ENCODE data around the gene IER5. TPM values are rescaled to one million over a fixed set of nuclear protein-coding genes. Genes with fewer than 3 reads are reported as not detected.
A peak's percentile ranks its signal among the peaks of the same experiment; 100 is the strongest.

IER5 gene
- total RNA-seq, 1 experiment from 2014 or later: 100 TPM

DNA sequence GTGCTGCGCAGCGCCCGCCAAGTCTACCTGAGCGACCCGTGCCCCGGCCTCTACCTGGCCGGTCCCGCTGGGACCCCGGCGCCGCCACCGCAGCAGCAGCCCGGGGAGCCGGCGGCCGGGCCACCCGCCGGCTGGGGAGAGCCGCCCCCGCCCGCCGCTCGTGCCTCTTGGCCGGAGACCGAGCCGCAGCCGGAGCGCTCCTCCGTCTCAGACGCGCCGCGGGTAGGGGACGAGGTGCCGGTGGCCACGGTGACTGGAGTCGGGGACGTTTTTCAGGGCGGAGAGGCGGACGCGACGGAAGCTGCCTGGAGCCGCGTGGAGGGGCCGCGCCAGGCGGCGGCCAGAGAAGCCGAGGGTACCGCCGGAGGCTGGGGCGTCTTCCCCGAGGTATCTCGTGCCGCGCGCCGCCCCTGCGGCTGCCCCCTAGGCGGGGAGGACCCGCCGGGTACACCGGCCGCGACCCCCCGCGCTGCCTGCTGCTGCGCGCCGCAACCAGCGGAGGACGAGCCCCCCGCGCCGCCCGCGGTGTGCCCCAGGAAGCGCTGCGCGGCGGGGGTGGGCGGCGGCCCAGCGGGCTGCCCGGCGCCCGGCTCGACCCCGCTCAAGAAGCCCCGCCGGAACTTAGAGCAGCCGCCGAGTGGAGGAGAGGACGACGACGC lies 646 bp downstream of the IER5 start:
- no peak for ATAC-seq
- Histone ChIP-seq H3K4me2 (ENCODE audit: low read length) (peak overlapping the region; percentile 92), H3F3A (ENCODE audit: low read length, unreplicated experiment) (peaks cover 16% of the 10 kb centered on the region), H4K20me1 (ENCODE audit: low read length) (peaks cover 44% of the 10 kb centered on the region), H3K79me2 (ENCODE audit: low read length) (peaks cover 67% of the 10 kb centered on the region), H3K4me3 (ENCODE audit: low read length) (peak overlapping the region; percentile 99), H3K9me2 (replicated peaks; ENCODE audit: low read length) (no peaks in the 10 kb centered on the region), H3K9ac (ENCODE audit: low read length) (peak overlapping the region; percentile 97), H3K27me3 (ENCODE audit: low read length) (no peaks in the 10 kb centered on the region), H3K9me3 (ENCODE audit: low read length) (no peaks in the 10 kb centered on the region), H3K36me3 (ENCODE audit: low read depth, low read length) (peaks cover 38% of the 10 kb centered on the region), H2AFZ (ENCODE audit: low read length) (no peak overlapping the region), H3K4me1 (ENCODE audit: insufficient read depth, low read length) (peaks cover 18% of the 10 kb centered on the region), H3K27ac (ENCODE audit: low read length) (peak overlapping the region; percentile 69)
- CTCF ChIA-PET: no interaction called here
- intact Hi-C loops (cut with micrococcal nuclease): loop anchor here (5.0 kb wide), 1 partner anchor 67 kb away; the partner anchor contains the start of gene STX6
- no peak for DNase-seq
- POLR2A ChIA-PET (ENCODE audit: unreplicated experiment): interaction anchor here (0.5 kb wide), 1 partner anchor 16 kb away, joined by 3 read pairs; no protein-coding TSS in a partner anchor
- no peak for TF ChIP-seq EZH2phosphoT487 (IDR thresholded peaks at IDR 0.05; ENCODE audit: borderline replicate concordance, low read length)
- TF ChIP-seq, protein P1, sequence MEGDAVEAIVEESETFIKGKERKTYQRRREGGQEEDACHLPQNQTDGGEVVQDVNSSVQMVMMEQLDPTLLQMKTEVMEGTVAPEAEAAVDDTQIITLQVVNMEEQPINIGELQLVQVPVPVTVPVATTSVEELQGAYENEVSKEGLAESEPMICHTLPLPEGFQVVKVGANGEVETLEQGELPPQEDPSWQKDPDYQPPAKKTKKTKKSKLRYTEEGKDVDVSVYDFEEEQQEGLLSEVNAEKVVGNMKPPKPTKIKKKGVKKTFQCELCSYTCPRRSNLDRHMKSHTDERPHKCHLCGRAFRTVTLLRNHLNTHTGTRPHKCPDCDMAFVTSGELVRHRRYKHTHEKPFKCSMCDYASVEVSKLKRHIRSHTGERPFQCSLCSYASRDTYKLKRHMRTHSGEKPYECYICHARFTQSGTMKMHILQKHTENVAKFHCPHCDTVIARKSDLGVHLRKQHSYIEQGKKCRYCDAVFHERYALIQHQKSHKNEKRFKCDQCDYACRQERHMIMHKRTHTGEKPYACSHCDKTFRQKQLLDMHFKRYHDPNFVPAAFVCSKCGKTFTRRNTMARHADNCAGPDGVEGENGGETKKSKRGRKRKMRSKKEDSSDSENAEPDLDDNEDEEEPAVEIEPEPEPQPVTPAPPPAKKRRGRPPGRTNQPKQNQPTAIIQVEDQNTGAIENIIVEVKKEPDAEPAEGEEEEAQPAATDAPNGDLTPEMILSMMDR (conservative IDR thresholded peaks at IDR 0.05; ENCODE audit: low read depth, low read length): no peak
- no peak for TF ChIP-seq EZH2 (IDR thresholded peaks at IDR 0.05; ENCODE audit: low read length, unreplicated experiment)
- no TSS peak for BruUV-seq (replicated peaks)

DNA sequence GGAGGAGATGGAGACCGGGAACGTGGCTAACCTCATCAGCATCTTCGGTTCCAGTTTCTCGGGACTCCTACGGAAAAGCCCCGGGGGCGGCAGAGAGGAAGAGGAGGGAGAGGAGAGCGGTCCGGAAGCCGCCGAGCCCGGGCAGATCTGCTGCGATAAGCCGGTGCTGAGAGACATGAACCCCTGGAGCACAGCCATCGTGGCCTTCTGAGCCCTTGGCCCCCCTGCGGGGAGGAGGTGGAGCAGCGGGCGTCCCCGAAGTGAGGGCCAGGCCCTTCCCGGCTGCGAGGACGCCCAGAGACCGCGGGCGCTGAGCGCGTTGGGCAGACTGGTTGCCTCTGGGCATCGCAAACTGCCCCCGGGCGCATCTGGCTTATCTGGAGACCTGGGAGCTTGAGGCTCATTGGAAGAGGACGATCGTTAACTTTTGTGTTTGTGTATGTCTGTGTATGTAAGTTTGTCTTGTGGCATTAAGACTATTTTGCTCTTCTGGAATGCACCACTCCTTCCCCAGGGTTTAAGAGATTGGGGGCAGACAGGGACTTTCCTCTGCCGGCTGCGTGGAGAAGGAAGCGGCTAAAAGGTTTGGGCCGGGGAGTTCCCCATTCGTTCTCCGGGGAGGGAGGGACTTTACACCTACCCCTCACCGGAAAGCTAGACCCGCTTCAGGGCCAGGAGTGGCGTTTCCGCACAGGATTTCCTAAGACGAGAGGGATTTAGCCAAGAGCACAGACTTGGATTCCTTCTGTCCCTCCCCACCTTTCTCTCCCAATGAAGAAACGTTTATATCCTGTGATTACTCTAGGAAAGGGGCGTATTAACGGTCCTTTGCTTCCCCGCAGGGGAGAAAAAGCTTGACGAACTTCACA lies 1.4 kb downstream of the IER5 start:
- H3K4me1 ChIP-seq (ENCODE audit: insufficient read depth, low read length): peaks cover 18% of the 10 kb centered on the region
- H3K9me3 ChIP-seq (ENCODE audit: low read length): no peaks in the 10 kb centered on the region
- H3K79me2 ChIP-seq (ENCODE audit: low read length): peaks cover 73% of the 10 kb centered on the region
- peak overlapping the region; percentile 97 for H3K9ac ChIP-seq (ENCODE audit: low read length)
- peaks cover 49% of the 10 kb centered on the region for H4K20me1 ChIP-seq (ENCODE audit: low read length)
- POLR2A ChIA-PET (ENCODE audit: unreplicated experiment): interaction anchor here (0.6 to 1.4 kb wide), 4 partner anchors 15 to 52 kb away, joined by 4 to 21 read pairs (median 10); no protein-coding TSS in a partner anchor
- CTCF ChIA-PET: interaction anchor here (0.6 kb wide), 1 partner anchor 87 kb away, joined by 3 read pairs; no protein-coding TSS in a partner anchor
- peak overlapping the region; percentile 87 for H3K4me2 ChIP-seq (ENCODE audit: low read length)
- BruUV-seq (replicated peaks): TSS peak; percentile 47
- no peak overlapping the region for H2AFZ ChIP-seq (ENCODE audit: low read length)
- H3K4me3 ChIP-seq (ENCODE audit: low read length): peak overlapping the region; percentile 99
- TF ChIP-seq EZH2phosphoT487 (IDR thresholded peaks at IDR 0.05; ENCODE audit: borderline replicate concordance, low read length): no peak
- TF ChIP-seq, protein P1 (conservative IDR thresholded peaks at IDR 0.05; ENCODE audit: low read depth, low read length): no peak
- TF ChIP-seq EZH2 (IDR thresholded peaks at IDR 0.05; ENCODE audit: low read length, unreplicated experiment): no peak
- ATAC-seq (peak; percentile 4), DNase-seq (peak; percentile 39)
- H3F3A ChIP-seq (ENCODE audit: low read length, unreplicated experiment): peaks cover 16% of the 10 kb centered on the region
- peaks cover 43% of the 10 kb centered on the region for H3K36me3 ChIP-seq (ENCODE audit: low read depth, low read length)
- no peaks in the 10 kb centered on the region for H3K27me3 ChIP-seq (ENCODE audit: low read length)
- H3K27ac ChIP-seq (ENCODE audit: low read length): peak overlapping the region; percentile 69
- intact Hi-C loops (cut with micrococcal nuclease): loop anchor here (2.0 to 5.0 kb wide), 5 partner anchors 15 to 578 kb away; partner anchors contain the start of gene STX6
- no peaks in the 10 kb centered on the region for H3K9me2 ChIP-seq (replicated peaks; ENCODE audit: low read length)
